ENCODE results near the gene ARMC2. TPM values are rescaled to one million over a fixed set of nuclear protein-coding genes. Genes with fewer than 3 reads are reported as not detected.

Gene ARMC2
- polyA plus RNA-seq, 1 of the 3 experiments (the other 2 are of a cell fraction): 2.4 TPM

GRCh38 chr6:108941281-108941680 lies 93.1 kb downstream of the ARMC2 start (continued):
- TF ChIP-seq MXI1 (IDR thresholded peaks at IDR 0.05; ENCODE audit: low read depth, low read length): no peak

GRCh38 chr6:108941859-108942258 lies 93.6 kb downstream of the ARMC2 start:
- Histone ChIP-seq H3K4me3 (ENCODE audit: low read depth in 2 of 2, low read length in 1 of 2) (no peak overlapping the region), H3K4me1 (ENCODE audit: control insufficient read depth in 1 of 2, insufficient read depth in 2 of 2, low read depth in 1 of 2, low read length in 1 of 2) (peaks cover 0 to 33% of the 10 kb centered on the region in 2 experiments; a peak in 2 of 4 replicates), H3F3A (replicated peaks; ENCODE audit: insufficient read depth) (no peaks in the 10 kb centered on the region), H3K36me3 (replicated peaks in 1 of 2; ENCODE audit: control insufficient read depth in 1 of 2, insufficient read depth in 2 of 2, low read length in 1 of 2) (no peaks in the 10 kb centered on the region), H3K9me2 (no peaks in the 10 kb centered on the region), H3K79me2 (ENCODE audit: insufficient read depth) (no peaks in the 10 kb centered on the region), H3K9ac (no peak overlapping the region), H3K4me2 (no peak overlapping the region), H3K27me3 (ENCODE audit: insufficient read depth) (no peaks in the 10 kb centered on the region), H3K9me3 (no peaks in the 10 kb centered on the region), H3K27ac (ENCODE audit: low read depth in 2 of 2, low read length in 1 of 2) (peak overlapping the region in 1 of 2 experiments; percentile 77; a peak in 2 of 4 replicates), H4K20me1 (ENCODE audit: insufficient read depth) (no peaks in the 10 kb centered on the region), H2AFZ (ENCODE audit: low read depth) (no peak overlapping the region)
- TF ChIP-seq MXI1 (IDR thresholded peaks at IDR 0.05; ENCODE audit: low read depth, low read length) (no peak), TAF1 (IDR thresholded peaks at IDR 0.05; ENCODE audit: borderline replicate concordance, low read depth, low read length) (no peak), SMC3 (IDR thresholded peaks at IDR 0.05; ENCODE audit: low read depth, low read length) (no peak), EP300 (IDR thresholded peaks at IDR 0.05; ENCODE audit: borderline replicate concordance in 1 of 2, low read depth in 1 of 2, low read length in 1 of 2) (no peak), NRF1 (IDR thresholded peaks at IDR 0.05; ENCODE audit: low read depth, low read length) (no peak)
- POLR2A ChIA-PET: no interaction called here
- DNase-seq: no peak
- CTCF ChIA-PET: no interaction called here
- WGBS (ENCODE audit: low lambda C conversion rate): 86% methylated on average over 2 of the region's 2 CpGs

- no peaks in the 10 kb centered on the region for H3K36me3 ChIP-seq (replicated peaks in 1 of 2; ENCODE audit: control insufficient read depth in 1 of 2, insufficient read depth in 2 of 2, low read length in 1 of 2)
- H2AFZ ChIP-seq (ENCODE audit: low read depth): no peak overlapping the region
- DNase-seq: peak; percentile 51
- WGBS (ENCODE audit: low lambda C conversion rate): 58% methylated on average over 9 of the region's 9 CpGs
- H3F3A ChIP-seq (replicated peaks; ENCODE audit: insufficient read depth): no peaks in the 10 kb centered on the region
- H3K9ac ChIP-seq: no peak overlapping the region
- CTCF ChIA-PET: interaction anchor here (0.8 kb wide), 1 partner anchor 49 kb away, joined by 3 read pairs; no protein-coding TSS in a partner anchor
- peaks cover 0 to 39% of the 10 kb centered on the region in 2 experiments; a peak in 3 of 4 replicates for H3K4me1 ChIP-seq (ENCODE audit: control insufficient read depth in 1 of 2, insufficient read depth in 2 of 2, low read depth in 1 of 2, low read length in 1 of 2)
- POLR2A ChIA-PET: interaction anchor here (0.5 kb wide), 1 partner anchor 45 kb away, joined by 3 read pairs; no protein-coding TSS in a partner anchor
- no peaks in the 10 kb centered on the region for H3K27me3 ChIP-seq (ENCODE audit: insufficient read depth)
- no peaks in the 10 kb centered on the region for H3K9me3 ChIP-seq
- H3K9me2 ChIP-seq: no peaks in the 10 kb centered on the region
- H3K4me3 ChIP-seq (ENCODE audit: low read depth in 2 of 2, low read length in 1 of 2): no peak overlapping the region
- peak overlapping the region in 1 of 2 experiments; percentile 77; a peak in 2 of 4 replicates for H3K27ac ChIP-seq (ENCODE audit: low read depth in 2 of 2, low read length in 1 of 2)
- H3K79me2 ChIP-seq (ENCODE audit: insufficient read depth): no peaks in the 10 kb centered on the region
- no peaks in the 10 kb centered on the region for H4K20me1 ChIP-seq (ENCODE audit: insufficient read depth)
- no peak overlapping the region for H3K4me2 ChIP-seq
- no peak for TF ChIP-seq FOXM1 (IDR thresholded peaks at IDR 0.05; ENCODE audit: low read depth)
- TF ChIP-seq GATA2 (CRISPR knock-in tag; IDR thresholded peaks at IDR 0.05): peak; percentile 85
These were observed 94.6 kb downstream of the ARMC2 start for GRCh38 chr6:108942556-108943492.

- ChIA-PET CTCF (interaction anchor here (0.7 to 1.9 kb wide), 5 partner anchors 9 to 129 kb away, joined by 3 to 5 read pairs (median 3); no protein-coding TSS in a partner anchor), POLR2A (interaction anchor here (0.5 kb wide), 1 partner anchor 118 kb away, joined by 3 read pairs; no protein-coding TSS in a partner anchor)
- no peak for TF ChIP-seq CHD2 (IDR thresholded peaks at IDR 0.05; ENCODE audit: low read length, partially characterized antibody)
- no peak for TF ChIP-seq REST (IDR thresholded peaks at IDR 0.05; ENCODE audit: low read depth, low read length)
- no peak for TF ChIP-seq ELF1 (IDR thresholded peaks at IDR 0.05)
- TF ChIP-seq RXRA (IDR thresholded peaks at IDR 0.05; ENCODE audit: borderline replicate concordance, low read depth): no peak
- no peak for TF ChIP-seq JUND (IDR thresholded peaks at IDR 0.05)
- TF ChIP-seq EP300 (IDR thresholded peaks at IDR 0.05; ENCODE audit: borderline replicate concordance in 1 of 2, low read depth in 1 of 2, low read length in 1 of 2): no peak
- TF ChIP-seq TAF1 (IDR thresholded peaks at IDR 0.05; ENCODE audit: borderline replicate concordance, low read depth, low read length): no peak
- no peak for TF ChIP-seq RFX5 (IDR thresholded peaks at IDR 0.05; ENCODE audit: low read length)
- no peak for TF ChIP-seq RCOR1 (IDR thresholded peaks at IDR 0.05; ENCODE audit: low read length)
- TF ChIP-seq YY1 (IDR thresholded peaks at IDR 0.05; ENCODE audit: low read depth): no peak
- no peaks in the 10 kb centered on the region for H3F3A ChIP-seq (replicated peaks; ENCODE audit: insufficient read depth)
- H3K4me2 ChIP-seq: no peak overlapping the region
- no peak overlapping the region; a peak in 1 of 4 replicates for H3K27ac ChIP-seq (ENCODE audit: low read depth in 2 of 2, low read length in 1 of 2)
- DNase-seq: no peak
- H3K9ac ChIP-seq: no peak overlapping the region
- H3K27me3 ChIP-seq (ENCODE audit: insufficient read depth): no peaks in the 10 kb centered on the region
- no peaks in the 10 kb centered on the region for H3K9me2 ChIP-seq
- no peaks in the 10 kb centered on the region for H3K79me2 ChIP-seq (ENCODE audit: insufficient read depth)
- no peak overlapping the region for H2AFZ ChIP-seq (ENCODE audit: low read depth)
- peaks cover 5 to 50% of the 10 kb centered on the region in 2 experiments; a peak in 3 of 4 replicates for H3K4me1 ChIP-seq (ENCODE audit: control insufficient read depth in 1 of 2, insufficient read depth in 2 of 2, low read depth in 1 of 2, low read length in 1 of 2)
- no peak overlapping the region for H3K4me3 ChIP-seq (ENCODE audit: low read depth in 2 of 2, low read length in 1 of 2)
- no peaks in the 10 kb centered on the region for H3K9me3 ChIP-seq
- H3K36me3 ChIP-seq (replicated peaks in 1 of 2; ENCODE audit: control insufficient read depth in 1 of 2, insufficient read depth in 2 of 2, low read length in 1 of 2): no peaks in the 10 kb centered on the region
- H4K20me1 ChIP-seq (ENCODE audit: insufficient read depth): no peaks in the 10 kb centered on the region
- 70% methylated on average over 1 of the region's 1 CpG for WGBS (ENCODE audit: low lambda C conversion rate)
These were observed 95.8 kb downstream of the ARMC2 start for GRCh38 chr6:108944071-108944470.
